Measurements from ENCODE around the gene DSTN.

DNA sequence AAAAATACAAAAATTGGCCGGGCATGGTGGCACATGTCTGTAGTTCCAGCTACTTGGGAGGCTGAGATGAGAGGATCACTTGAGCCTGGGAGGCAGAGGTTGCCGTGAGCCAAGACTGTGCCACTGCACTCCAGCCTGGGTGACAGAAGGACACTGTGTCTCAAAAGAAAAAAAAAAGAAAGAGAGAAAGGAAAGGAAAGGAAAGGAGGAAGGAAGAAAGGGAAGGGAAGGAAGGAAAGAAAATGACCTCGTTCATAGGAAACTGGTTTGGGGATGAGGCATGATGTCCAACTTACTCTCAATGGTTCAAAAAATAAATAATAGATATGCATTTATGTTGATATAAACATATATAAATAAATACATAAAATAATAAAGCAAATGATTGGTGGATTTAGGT, 31.9 kb upstream of the DSTN start:
- TF ChIP-seq POLR2A (IDR thresholded peaks at IDR 0.05) = no peak
- TF ChIP-seq, protein P1, sequence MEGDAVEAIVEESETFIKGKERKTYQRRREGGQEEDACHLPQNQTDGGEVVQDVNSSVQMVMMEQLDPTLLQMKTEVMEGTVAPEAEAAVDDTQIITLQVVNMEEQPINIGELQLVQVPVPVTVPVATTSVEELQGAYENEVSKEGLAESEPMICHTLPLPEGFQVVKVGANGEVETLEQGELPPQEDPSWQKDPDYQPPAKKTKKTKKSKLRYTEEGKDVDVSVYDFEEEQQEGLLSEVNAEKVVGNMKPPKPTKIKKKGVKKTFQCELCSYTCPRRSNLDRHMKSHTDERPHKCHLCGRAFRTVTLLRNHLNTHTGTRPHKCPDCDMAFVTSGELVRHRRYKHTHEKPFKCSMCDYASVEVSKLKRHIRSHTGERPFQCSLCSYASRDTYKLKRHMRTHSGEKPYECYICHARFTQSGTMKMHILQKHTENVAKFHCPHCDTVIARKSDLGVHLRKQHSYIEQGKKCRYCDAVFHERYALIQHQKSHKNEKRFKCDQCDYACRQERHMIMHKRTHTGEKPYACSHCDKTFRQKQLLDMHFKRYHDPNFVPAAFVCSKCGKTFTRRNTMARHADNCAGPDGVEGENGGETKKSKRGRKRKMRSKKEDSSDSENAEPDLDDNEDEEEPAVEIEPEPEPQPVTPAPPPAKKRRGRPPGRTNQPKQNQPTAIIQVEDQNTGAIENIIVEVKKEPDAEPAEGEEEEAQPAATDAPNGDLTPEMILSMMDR (IDR thresholded peaks at IDR 0.05 in 8 of 11, conservative IDR thresholded peaks at IDR 0.05 in 3 of 11) = no peak
